Calu3 (cell line): ENCODE measurements around the gene RIMKLB. TPM values are rescaled to one million over a fixed set of nuclear protein-coding genes. Genes with fewer than 3 reads are reported as not detected.

Experiments used
- BruUV-seq: library from RNA; stranded (reverse); fragments of 400-500 nt; replicated peaks from 2 replicates; lab custom pipeline; 2021; lab: Mats Ljungman, UMichigan
- CTCF ChIA-PET: fragments of 300-600 bp; sonication (Branson Sonifier 250); formaldehyde crosslinking; loops from one replicate; lab custom pipeline; 2022; ENCODE audit warnings: antibody characterized with exemption; lab: Charles Lee
- DNase-seq: peaks from one replicate; pipeline ENCODE4 v3.0.0; 2022
- H3K27ac Mint-ChIP-seq: one replicate; pipeline ENCODE4 v1.8.0; 2022; ENCODE audit warnings: mixed read lengths; ENCODE audit not compliant: unreplicated experiment
- H3K27me3 Mint-ChIP-seq: one replicate; pipeline ENCODE4 v1.8.0; 2022; ENCODE audit warnings: mixed read lengths; ENCODE audit not compliant: unreplicated experiment
- H3K36me3 Mint-ChIP-seq: one replicate; pipeline ENCODE4 v1.8.0; 2022; ENCODE audit warnings: mild to moderate bottlenecking, moderate library complexity, mixed read lengths; ENCODE audit not compliant: insufficient read depth, unreplicated experiment
- H3K4me1 Mint-ChIP-seq: one replicate; pipeline ENCODE4 v1.8.0; 2022; ENCODE audit warnings: mild to moderate bottlenecking, low read depth, mixed read lengths; ENCODE audit not compliant: unreplicated experiment
- H3K4me3 Mint-ChIP-seq: one replicate; pipeline ENCODE4 v1.8.0; 2022; ENCODE audit warnings: mild to moderate bottlenecking, low read depth, moderate library complexity, mixed read lengths; ENCODE audit not compliant: unreplicated experiment
- H3K9me3 Mint-ChIP-seq: one replicate; pipeline ENCODE4 v1.8.0; 2022; ENCODE audit warnings: low read depth, mixed read lengths; ENCODE audit not compliant: unreplicated experiment
- intact Hi-C: fragments of 100-400 bp; cut with micrococcal nuclease; formaldehyde crosslinking; loops from one replicate; pipeline ENCODE4 v1.10.0; 2022; ENCODE audit not compliant: unreplicated experiment
- total RNA-seq: library from RNA; stranded (reverse); gene quantifications from 2 replicates; pipeline ENCODE4 v1.2.3, GENCODE V29; 2022
- TF ChIP-seq, protein P1 (sequence below): fragments of 200-600 bp; IDR thresholded peaks from one replicate; pipeline ENCODE4 v1.8.0; 2022; ENCODE audit warnings: antibody characterized with exemption; ENCODE audit not compliant: unreplicated experiment

The RIMKLB gene
- total RNA-seq, 1 experiment from 2014 or later: 36.3 TPM

DNA sequence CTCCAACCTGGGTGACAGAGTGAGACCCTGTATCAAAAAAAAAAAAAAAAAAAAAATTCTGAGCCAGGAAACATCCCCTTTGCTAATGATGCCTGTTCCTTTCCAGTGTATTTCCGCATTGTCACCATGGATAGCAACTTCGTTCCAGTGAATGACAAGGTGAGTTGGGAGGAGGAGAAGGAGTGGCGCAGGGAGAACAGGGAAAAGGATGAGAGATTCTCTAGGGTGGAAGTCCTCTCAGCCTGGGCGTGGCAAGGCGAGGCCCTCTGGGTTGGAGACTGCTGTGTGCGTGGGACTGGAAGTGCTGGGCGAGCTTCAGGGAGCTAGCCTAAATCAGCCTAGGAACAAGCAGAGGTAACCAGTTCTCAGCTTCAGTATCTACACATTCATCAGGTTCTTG, 131.8 kb downstream of the RIMKLB start:
- Mint-ChIP-seq H3K4me3 (no peak overlapping the region), H3K27ac (no peak overlapping the region), H3K36me3 (no peaks in the 10 kb centered on the region), H3K27me3 (peaks cover 10% of the 10 kb centered on the region), H3K4me1 (peaks cover 12% of the 10 kb centered on the region), H3K9me3 (no peaks in the 10 kb centered on the region)
- no TSS peak for BruUV-seq
- TF ChIP-seq, protein P1, sequence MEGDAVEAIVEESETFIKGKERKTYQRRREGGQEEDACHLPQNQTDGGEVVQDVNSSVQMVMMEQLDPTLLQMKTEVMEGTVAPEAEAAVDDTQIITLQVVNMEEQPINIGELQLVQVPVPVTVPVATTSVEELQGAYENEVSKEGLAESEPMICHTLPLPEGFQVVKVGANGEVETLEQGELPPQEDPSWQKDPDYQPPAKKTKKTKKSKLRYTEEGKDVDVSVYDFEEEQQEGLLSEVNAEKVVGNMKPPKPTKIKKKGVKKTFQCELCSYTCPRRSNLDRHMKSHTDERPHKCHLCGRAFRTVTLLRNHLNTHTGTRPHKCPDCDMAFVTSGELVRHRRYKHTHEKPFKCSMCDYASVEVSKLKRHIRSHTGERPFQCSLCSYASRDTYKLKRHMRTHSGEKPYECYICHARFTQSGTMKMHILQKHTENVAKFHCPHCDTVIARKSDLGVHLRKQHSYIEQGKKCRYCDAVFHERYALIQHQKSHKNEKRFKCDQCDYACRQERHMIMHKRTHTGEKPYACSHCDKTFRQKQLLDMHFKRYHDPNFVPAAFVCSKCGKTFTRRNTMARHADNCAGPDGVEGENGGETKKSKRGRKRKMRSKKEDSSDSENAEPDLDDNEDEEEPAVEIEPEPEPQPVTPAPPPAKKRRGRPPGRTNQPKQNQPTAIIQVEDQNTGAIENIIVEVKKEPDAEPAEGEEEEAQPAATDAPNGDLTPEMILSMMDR: no peak
- CTCF ChIA-PET: no interaction called here
- no peak for DNase-seq
- intact Hi-C loops: no loop called here

DNA sequence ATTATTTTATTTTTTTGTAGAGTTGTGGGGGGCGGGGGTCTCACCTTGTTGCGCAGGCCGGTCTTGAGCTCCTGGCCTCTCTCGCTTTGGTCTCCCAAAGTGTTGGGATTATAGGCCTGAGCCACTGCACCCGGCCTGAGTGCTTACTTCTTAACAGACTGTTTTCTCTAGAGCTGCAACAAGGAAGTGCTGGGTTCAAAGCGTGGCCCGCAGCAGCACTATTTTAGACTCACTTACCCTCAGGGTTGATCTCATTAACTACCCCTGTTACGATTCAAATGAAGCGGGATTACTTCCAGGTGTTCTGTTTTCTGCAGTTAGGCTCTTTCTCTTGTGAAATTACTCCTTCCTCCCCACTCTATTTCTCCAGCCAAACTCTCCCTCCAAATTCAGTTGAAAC, 133.3 kb downstream of the RIMKLB start:
- Mint-ChIP-seq H3K36me3 (no peaks in the 10 kb centered on the region), H3K27ac (no peak overlapping the region), H3K9me3 (no peaks in the 10 kb centered on the region), H3K27me3 (peaks cover 21% of the 10 kb centered on the region), H3K4me1 (peaks cover 12% of the 10 kb centered on the region), H3K4me3 (no peak overlapping the region)
- intact Hi-C loops: no loop called here
- BruUV-seq: no TSS peak
- CTCF ChIA-PET: no interaction called here
- no peak for DNase-seq
- TF ChIP-seq, protein P1: no peak

DNA sequence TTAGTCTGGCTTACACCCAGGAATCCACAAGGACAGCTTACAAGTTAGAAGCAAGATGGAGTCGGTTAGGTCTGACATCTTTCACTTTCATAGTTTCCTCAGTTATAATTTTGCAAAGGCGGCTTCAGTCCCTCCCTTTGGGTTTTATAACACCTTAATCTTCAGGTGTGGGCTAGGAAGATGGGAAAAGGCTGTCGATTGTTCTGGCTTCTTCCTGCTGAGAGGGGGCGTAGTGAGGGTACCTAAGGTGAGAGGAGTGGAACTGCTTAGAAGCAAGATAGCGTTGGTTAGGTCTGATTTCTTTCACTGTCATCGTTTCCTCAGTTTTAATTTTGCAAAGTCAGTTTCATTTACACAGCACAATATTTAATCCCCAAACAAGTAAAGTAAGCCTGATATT, 134.7 kb downstream of the RIMKLB start:
- Mint-ChIP-seq H3K4me1 (peaks cover 12% of the 10 kb centered on the region), H3K27me3 (peaks cover 21% of the 10 kb centered on the region), H3K9me3 (no peaks in the 10 kb centered on the region), H3K4me3 (no peak overlapping the region), H3K36me3 (no peaks in the 10 kb centered on the region), H3K27ac (no peak overlapping the region)
- CTCF ChIA-PET: no interaction called here
- no TSS peak for BruUV-seq
- no peak for DNase-seq
- TF ChIP-seq, protein P1: no peak
- intact Hi-C loops: no loop called here

Other genes starting within 250 kb of the RIMKLB start
- not detected in 2 replicates for gene CLEC6A, start 242.0 kb upstream of the RIMKLB start, total RNA-seq
- not detected in 2 replicates for gene CLEC4D, start 184.5 kb upstream of the RIMKLB start, total RNA-seq
- not detected in 2 replicates for gene CLEC4E, start 157.1 kb upstream of the RIMKLB start, total RNA-seq
- not detected in 2 replicates for gene AICDA, start 85.1 kb upstream of the RIMKLB start, total RNA-seq
- gene MFAP5, start 35.2 kb upstream of the RIMKLB start, total RNA-seq: not detected in 2 replicates
- 0.24 and 0.42 TPM in 2 replicates for gene A2ML1, start 124.6 kb downstream of the RIMKLB start, total RNA-seq
- gene PHC1, start 216.5 kb downstream of the RIMKLB start, total RNA-seq: 23.0 and 27.9 TPM in 2 replicates